ENCODE results near the gene ADAM12. TPM values are rescaled to one million over a fixed set of nuclear protein-coding genes. Genes with fewer than 3 reads are reported as not detected.

The ADAM12 gene
- total and polyA plus RNA-seq, 2 experiments from 2014 or later, result 0.13 to 0.87 TPM

GRCh38 chr10:126133906-126134656, 254.2 kb downstream of the ADAM12 start (continued):
- TF ChIP-seq REST (IDR thresholded peaks at IDR 0.05; ENCODE audit: unreplicated experiment) (no peak), ETS1 (IDR thresholded peaks at IDR 0.05) (no peak), STAT1 (IDR thresholded peaks at IDR 0.05; ENCODE audit: unreplicated experiment) (no peak)

- Histone ChIP-seq H2AFZ (no peak overlapping the region), H3F3A (replicated peaks; ENCODE audit: low read depth) (no peaks in the 10 kb centered on the region)
- no peak overlapping the region for H3K4me3 Mint-ChIP-seq
Observed at GRCh38 chr10:126133082-126133620, 255.1 kb downstream of the ADAM12 start.

More at GRCh38 chr10:126133082-126133620, 255.1 kb downstream of the ADAM12 start:
- Histone ChIP-seq H3K9me2 (ENCODE audit: insufficient read depth) (no peaks in the 10 kb centered on the region), H3K27me3 (ENCODE audit: insufficient read depth) (no peaks in the 10 kb centered on the region), H4K20me1 (replicated peaks; ENCODE audit: insufficient read depth) (no peaks in the 10 kb centered on the region), H3K36me3 (ENCODE audit: insufficient read depth) (no peaks in the 10 kb centered on the region), H3K79me2 (replicated peaks; ENCODE audit: insufficient read depth) (no peaks in the 10 kb centered on the region), H3K27ac (ENCODE audit: low read depth) (no peak overlapping the region), H3K4me1 (ENCODE audit: insufficient read depth) (peaks cover 13% of the 10 kb centered on the region), H3K4me2 (no peak overlapping the region), H3K4me3 (no peak overlapping the region)
- Mint-ChIP-seq H3K9me3 (peaks cover 5% of the 10 kb centered on the region), H3K4me1 (peaks cover 13% of the 10 kb centered on the region), H3K27me3 (ENCODE audit: insufficient read depth, low read depth, poor library complexity) (peaks cover 8% of the 10 kb centered on the region), H3K36me3 (ENCODE audit: low read depth) (no peaks in the 10 kb centered on the region; the same call in 2 of the 3 replicates), H3K27ac (no peak overlapping the region)
- TF ChIP-seq REST (IDR thresholded peaks at IDR 0.05; ENCODE audit: unreplicated experiment) (no peak), EZH2 (IDR thresholded peaks at IDR 0.05; ENCODE audit: low read depth, unreplicated experiment) (no peak), JUNB (IDR thresholded peaks at IDR 0.05; ENCODE audit: unreplicated experiment) (no peak)
- ATAC-seq, result no peak
- no peak for DNase-seq (ENCODE audit: low spot score)
